GM12878 (cell line): ENCODE measurements around the gene SPG21. TPM values are rescaled to one million over a fixed set of nuclear protein-coding genes. Genes with fewer than 3 reads are reported as not detected.

Experiments used
- ATAC-seq: fragments of 200-7000 bp; cut with Tn5 transposase; 3 replicates; pipeline ENCODE4 v1.9.1; 2020; ENCODE audit warnings: mild to moderate bottlenecking, moderate library complexity
- BruUV-seq: library from RNA; stranded (reverse); fragments of 400-500 nt; replicated peaks from 2 replicates; lab custom pipeline; 2021; lab: Mats Ljungman, UMichigan
- CTCF ChIA-PET: fragments of 300-600 bp; sonication (Branson Sonifier 250); formaldehyde crosslinking; extraction: SDS; loops from one replicate; lab custom pipeline; 2021; ENCODE audit warnings: inconsistent platforms; lab: Yijun Ruan, JAX
- POLR2A ChIA-PET: fragments of 350-600 bp; formaldehyde crosslinking; extraction: SDS; loops from one replicate; lab custom pipeline; 2021; ENCODE audit warnings: inconsistent platforms; lab: Charles Lee
- RAD21 ChIA-PET: fragments of 300-600 bp; sonication (Branson Sonifier 250); formaldehyde crosslinking; loops from one replicate; lab custom pipeline; 2023; ENCODE audit warnings: antibody characterized with exemption; ENCODE audit not compliant: unreplicated experiment; lab: Charles Lee
- SMC1A ChIA-PET: fragments of 300-600 bp; sonication (Branson Sonifier 250); formaldehyde crosslinking; loops from one replicate; lab custom pipeline; 2023; ENCODE audit not compliant: unreplicated experiment, uncharacterized antibody; lab: Charles Lee
- DNase-seq: peaks from one replicate; pipeline ENCODE4 v3.0.0-alpha.2; 2011; ENCODE audit warnings: low read depth, low spot score
- FAIRE-seq: peaks from 3 replicates; lab custom pipeline; 2011; peaks lifted over from hg19 to GRCh38; lab: Jason Lieb, UNC
- H2AFZ ChIP-seq: 2 replicates; pipeline ENCODE4 v1.6.0; 2011; ENCODE audit warnings: low read depth, low read length, control low read depth; ENCODE audit not compliant: control insufficient read depth
- H3K27ac ChIP-seq: 2 replicates; pipeline ENCODE4 v1.5.1; 2011; ENCODE audit warnings: control low read depth; ENCODE audit not compliant: control insufficient read depth, insufficient read depth
- H3K27me3 ChIP-seq, 2 experiments: replicated peaks in 1 of 2; 2 replicates each; pipeline versions ENCODE4 v1.6.0 to v1.6.1; 2011; ENCODE audit warnings: low read length in 1 of 2; ENCODE audit not compliant: control insufficient read depth in 2 of 2, insufficient read depth in 2 of 2
- H3K36me3 ChIP-seq, 2 experiments: 2 replicates each; pipeline ENCODE4 v1.5.1; 2011; ENCODE audit warnings: low read length in 1 of 2; ENCODE audit not compliant: control insufficient read depth in 2 of 2, insufficient read depth in 2 of 2
- H3K4me1 ChIP-seq: 2 replicates; pipeline ENCODE4 v1.6.1; 2011; ENCODE audit warnings: mild to moderate bottlenecking, low read length, moderate library complexity, mixed read lengths; ENCODE audit not compliant: control insufficient read depth, insufficient read depth
- H3K4me2 ChIP-seq: 2 replicates; pipeline ENCODE4 v1.6.0; 2011; ENCODE audit warnings: control low read depth; ENCODE audit not compliant: control insufficient read depth, insufficient read depth
- H3K4me3 ChIP-seq: fragments of 200-600 bp; sonication (generic); 2 replicates; pipeline ENCODE4 v1.5.1; 2016
- H3K79me2 ChIP-seq: 2 replicates; pipeline ENCODE4 v1.6.0; 2011; ENCODE audit warnings: low read length; ENCODE audit not compliant: control insufficient read depth, insufficient read depth
- H3K9ac ChIP-seq: 2 replicates; pipeline ENCODE4 v1.8.0; 2011; ENCODE audit warnings: low read length, control low read depth, mixed read lengths; ENCODE audit not compliant: control insufficient read depth, insufficient read depth
- H3K9me3 ChIP-seq: replicated peaks from 3 replicates; pipeline ENCODE4 v1.5.1; 2011; ENCODE audit warnings: mild to moderate bottlenecking, low read length; ENCODE audit not compliant: control insufficient read depth, insufficient read depth
- H4K20me1 ChIP-seq: 2 replicates; pipeline ENCODE4 v1.6.0; 2011; ENCODE audit not compliant: control insufficient read depth, insufficient read depth
- ATF7 ChIP-seq: fragments of 450-650 bp; IDR thresholded peaks from 2 replicates; pipeline ENCODE4 v1.6.1; 2016; ENCODE audit warnings: low read depth, mild to moderate bottlenecking
- BCL11A ChIP-seq: IDR thresholded peaks from 2 replicates; pipeline ENCODE4 v1.6.1; 2011; ENCODE audit warnings: low read depth, low read length
- GABPA ChIP-seq: IDR thresholded peaks from 2 replicates; pipeline ENCODE4 v1.6.1; 2014; ENCODE audit warnings: antibody characterized with exemption, low read depth, mild to moderate bottlenecking, inconsistent platforms
- HCFC1 ChIP-seq: fragments of 150-350 bp; IDR thresholded peaks from 2 replicates; pipeline ENCODE4 v1.6.1; 2014; ENCODE audit warnings: low read length
- REST ChIP-seq: IDR thresholded peaks from 2 replicates; pipeline ENCODE4 v1.6.1; 2012; ENCODE audit warnings: mild to moderate bottlenecking, low read depth, low read length
- SREBF1 ChIP-seq: IDR thresholded peaks from 2 replicates; pipeline ENCODE4 v1.6.1; 2012; ENCODE audit warnings: mild to moderate bottlenecking, low read length
- WGBS: methylation state at CpG from one replicate; pipeline ENCODE4 v1.1.6; 2016; ENCODE audit warnings: low lambda C conversion rate; ENCODE audit not compliant: insufficient replicate concordance, insufficient coverage; ENCODE audit errors: missing lambda C conversion rate; 5-methylcytosine and 5-hydroxymethylcytosine counted together
- in situ Hi-C: fragments of 300-500 bp; cut with MboI; formaldehyde crosslinking; loops from 9 replicates; pipeline ENCODE4 v1.14.3; 2018; ENCODE audit warnings: mixed read lengths
- intact Hi-C: fragments of 100-400 bp; cut with micrococcal nuclease; formaldehyde crosslinking; loops from one replicate; pipeline ENCODE4 v1.14.2; 2022; ENCODE audit not compliant: unreplicated experiment
- polyA plus RNA-seq, 11 experiments: library from polyadenylated mRNA; depleted of rRNA in 4 of 11; unstranded in 6 of 11; stranded (reverse) in 5 of 11; fragments of >200 nt; fragmentation: Nextera tagmentation in 4 of 11; fragmentation: Illumina TruSeq in 1 of 11; extraction: Ambion mirVana in 4 of 11; extraction: Trizol in 1 of 11; gene quantifications; 1 replicate in 1 of 11; 2 replicates in 10 of 11; pipeline versions ENCODE4 v1.2.1 to v1.2.3, GENCODE V29; 2011 to 2016; ENCODE audit warnings: inconsistent platforms in 2 of 11, missing spikeins in 2 of 11, low read depth in 1 of 11
- total RNA-seq, 4 experiments: library from RNA; depleted of rRNA in 3 of 4; stranded (reverse); fragments of >200 nt in 3 of 4; fragmentation: Illumina TruSeq in 1 of 4; extraction: Trizol in 1 of 4; gene quantifications; 2 replicates each; pipeline versions ENCODE4 v1.2.1 to v1.2.3, GENCODE V29; 2013 to 2021
- TF ChIP-seq, protein P1 (sequence below): IDR thresholded peaks from 2 replicates; pipeline ENCODE4 v1.6.1; 2012; ENCODE audit warnings: low read depth, low read length, improper control_type of control experiment

SPG21 gene
- total and polyA plus RNA-seq, 10 of the 15 experiments (the other 5 are each of a cell fraction or from before 2014, with no cell fraction given): 25.5 to 116 (median 68.0) TPM

DNA sequence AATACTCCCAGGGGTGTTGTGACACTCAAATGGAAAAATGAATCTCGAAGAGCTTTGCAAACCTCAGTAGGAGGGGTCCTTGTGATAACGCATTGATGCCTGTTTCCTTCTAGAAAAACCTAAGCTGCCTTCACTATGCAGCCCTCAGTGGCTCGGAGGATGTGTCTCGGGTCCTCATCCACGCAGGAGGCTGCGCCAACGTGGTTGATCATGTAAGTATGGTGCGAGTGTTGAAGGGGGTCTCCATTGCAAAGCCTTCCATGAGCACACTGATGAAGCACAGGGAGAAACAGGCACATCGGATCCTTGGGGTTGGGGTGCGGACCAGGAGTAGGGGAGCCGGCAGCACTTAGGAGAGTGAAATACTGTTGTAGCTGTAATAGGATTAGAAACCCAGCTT, 55.7 kb downstream of the SPG21 start:
- intact Hi-C loops (no loop called here), in situ Hi-C loops (no loop called here)
- FAIRE-seq: no peak
- Histone ChIP-seq H3K27ac (no peak overlapping the region), H2AFZ (no peak overlapping the region), H3K79me2 (no peaks in the 10 kb centered on the region), H3K36me3 (no peaks in the 10 kb centered on the region), H3K9me3 (no peaks in the 10 kb centered on the region), H3K4me1 (peaks cover 27% of the 10 kb centered on the region), H3K4me3 (no peak overlapping the region), H3K9ac (no peak overlapping the region), H4K20me1 (no peaks in the 10 kb centered on the region), H3K27me3 (no peaks in the 10 kb centered on the region), H3K4me2 (no peak overlapping the region)
- DNase-seq: no peak
- ChIA-PET CTCF (interaction anchor here (0.7 to 1.4 kb wide), 2 partner anchors 204 to 525 kb away, joined by 3 to 5 read pairs; no protein-coding TSS in a partner anchor), RAD21 (no interaction called here), POLR2A (interaction anchor here (1.2 kb wide), 1 partner anchor 22 kb away, joined by 4 read pairs; no protein-coding TSS in a partner anchor), SMC1A (interaction anchor here (0.6 to 0.7 kb wide), 2 partner anchors 31 to 48 kb away, joined by 3 read pairs; no protein-coding TSS in a partner anchor)
- BruUV-seq: no TSS peak
- no peak for ATAC-seq
- TF ChIP-seq, protein P1, sequence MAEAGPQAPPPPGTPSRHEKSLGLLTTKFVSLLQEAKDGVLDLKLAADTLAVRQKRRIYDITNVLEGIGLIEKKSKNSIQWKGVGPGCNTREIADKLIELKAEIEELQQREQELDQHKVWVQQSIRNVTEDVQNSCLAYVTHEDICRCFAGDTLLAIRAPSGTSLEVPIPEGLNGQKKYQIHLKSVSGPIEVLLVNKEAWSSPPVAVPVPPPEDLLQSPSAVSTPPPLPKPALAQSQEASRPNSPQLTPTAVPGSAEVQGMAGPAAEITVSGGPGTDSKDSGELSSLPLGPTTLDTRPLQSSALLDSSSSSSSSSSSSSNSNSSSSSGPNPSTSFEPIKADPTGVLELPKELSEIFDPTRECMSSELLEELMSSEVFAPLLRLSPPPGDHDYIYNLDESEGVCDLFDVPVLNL: no peak
- TF ChIP-seq SREBF1 (no peak), HCFC1 (no peak), BCL11A (no peak), GABPA (no peak), REST (no peak), ATF7 (no peak)
- 89% methylated on average over 11 of the region's 11 CpGs for WGBS
